Keratinocyte (primary cell): Measurements from ENCODE around the gene SHC3. TPM values are rescaled to one million over a fixed set of nuclear protein-coding genes. Genes with fewer than 3 reads are reported as not detected.

Experiments used
- DNase-seq: peaks from one replicate; pipeline ENCODE4 v3.0.0-alpha.2; 2011; ENCODE audit warnings: low read depth, missing footprints, low spot score
- FAIRE-seq: peaks from 2 replicates; lab custom pipeline; 2011; peaks lifted over from hg19 to GRCh38; lab: Jason Lieb, UNC
- H2AFZ ChIP-seq: 2 replicates; pipeline ENCODE4 v1.6.0; 2012; ENCODE audit warnings: low read length, control low read depth, inconsistent platforms; ENCODE audit not compliant: control insufficient read depth
- H3K27ac ChIP-seq: 2 replicates; pipeline ENCODE4 v1.5.1; 2011; ENCODE audit warnings: low read length; ENCODE audit not compliant: control insufficient read depth, insufficient read depth
- H3K27me3 ChIP-seq: 3 replicates; pipeline ENCODE4 v1.6.0; 2011; ENCODE audit warnings: low read length; ENCODE audit not compliant: control insufficient read depth, insufficient read depth; ENCODE audit errors: extremely low read depth
- H3K36me3 ChIP-seq, 2 experiments: 2 replicates in 1 of 2; 3 replicates in 1 of 2; pipeline ENCODE4 v1.5.1; 2011; ENCODE audit warnings: low read length in 2 of 2, mild to moderate bottlenecking in 1 of 2; ENCODE audit not compliant: control insufficient read depth in 2 of 2, insufficient read depth in 2 of 2; ENCODE audit errors: extremely low read depth in 1 of 2
- H3K4me1 ChIP-seq: 3 replicates; pipeline ENCODE4 v1.5.1; 2011; ENCODE audit warnings: low read length; ENCODE audit not compliant: control insufficient read depth, insufficient read depth; ENCODE audit errors: extremely low read depth
- H3K4me2 ChIP-seq: 3 replicates; pipeline ENCODE4 v1.6.0; 2011; ENCODE audit warnings: low read depth, low read length; ENCODE audit not compliant: control insufficient read depth, insufficient read depth; ENCODE audit errors: extremely low read depth
- H3K4me3 ChIP-seq, 3 experiments: fragments of 200-600 bp in 1 of 3; sonication (generic) in 1 of 3; 2 replicates in 2 of 3; 3 replicates in 1 of 3; pipeline ENCODE4 v1.5.1; 2011 to 2016; ENCODE audit warnings: low read length in 3 of 3, mild to moderate bottlenecking in 3 of 3, control low read depth in 2 of 3, inconsistent platforms in 1 of 3, low read depth in 1 of 3, mixed read lengths in 1 of 3, mixed run types in 1 of 3, moderate library complexity in 1 of 3; ENCODE audit not compliant: control insufficient read depth in 2 of 3, insufficient read depth in 2 of 3; ENCODE audit errors: extremely low read depth in 1 of 3
- H3K79me2 ChIP-seq: 2 replicates; pipeline ENCODE4 v1.6.0; 2012; ENCODE audit warnings: low read length; ENCODE audit not compliant: control insufficient read depth, insufficient read depth
- H3K9ac ChIP-seq: 3 replicates; pipeline ENCODE4 v1.6.0; 2011; ENCODE audit warnings: low read length; ENCODE audit not compliant: control insufficient read depth, insufficient read depth; ENCODE audit errors: extremely low read depth
- H3K9me1 ChIP-seq: 3 replicates; pipeline ENCODE4 v1.6.0; 2011; ENCODE audit warnings: low read length; ENCODE audit not compliant: control insufficient read depth, insufficient read depth; ENCODE audit errors: extremely low read depth
- H3K9me3 ChIP-seq: 2 replicates; pipeline ENCODE4 v1.5.1; 2012; ENCODE audit warnings: low read depth, low read length; ENCODE audit not compliant: control insufficient read depth
- H4K20me1 ChIP-seq: 3 replicates; pipeline ENCODE4 v1.6.0; 2011; ENCODE audit warnings: low read length; ENCODE audit not compliant: control insufficient read depth, insufficient read depth; ENCODE audit errors: extremely low read depth
- CTCF ChIP-seq, 3 experiments: IDR thresholded peaks in 1 of 3; conservative IDR thresholded peaks in 1 of 3; optimal IDR thresholded peaks in 1 of 3; 2 replicates in 2 of 3; 3 replicates in 1 of 3; pipeline versions ENCODE3 to v1.5.1; 2011; ENCODE audit warnings: low read length in 3 of 3, mild to moderate bottlenecking in 3 of 3, moderate library complexity in 2 of 3, control low read depth in 1 of 3, inconsistent platforms in 1 of 3; ENCODE audit not compliant: insufficient read depth in 2 of 3; ENCODE audit errors: extremely low read depth in 1 of 3
- EZH2 ChIP-seq: IDR thresholded peaks from one replicate; pipeline ENCODE4 v1.6.1; 2012; ENCODE audit warnings: inconsistent platforms, mild to moderate bottlenecking, low read length, moderate library complexity
- dilution Hi-C: fragments of 300-500 bp; cut with MboI; formaldehyde crosslinking; loops from one replicate; pipeline ENCODE4 v1.7.0; 2020; ENCODE audit warnings: low sequenced_read_pairs; ENCODE audit not compliant: extremely low pct_ligation_motif_present
- polyA plus RNA-seq, 5 experiments: library from polyadenylated mRNA; depleted of rRNA in 3 of 5; stranded (reverse) in 3 of 5; stranded (forward) in 1 of 5; unstranded in 1 of 5; fragments of >200 nt; gene quantifications; 1 replicate in 1 of 5; 2 replicates in 3 of 5; 3 replicates in 1 of 5; pipeline versions ENCODE4 v1.2.1 to v1.2.3, GENCODE V29; 2011 to 2012; ENCODE audit warnings: missing spikeins in 2 of 5, low read depth in 1 of 5, low replicate concordance in 1 of 5

Gene SHC3
- polyA plus RNA-seq, 1 donor (not counting 4 experiments of a cell fraction or from before 2014, with no cell fraction given): 0.03 TPM

GRCh38 chr9:89037346-89037745 lies 141.3 kb downstream of the SHC3 start:
- Histone ChIP-seq H3K4me1 (peaks cover 15% of the 10 kb centered on the region), H3K27me3 (no peaks in the 10 kb centered on the region), H3K9ac (no peak overlapping the region), H3K36me3 (no peaks in the 10 kb centered on the region), H3K9me3 (no peaks in the 10 kb centered on the region), H3K4me3 (no peak overlapping the region), H4K20me1 (no peaks in the 10 kb centered on the region), H3K27ac (no peak overlapping the region), H3K9me1 (peaks cover 2% of the 10 kb centered on the region), H3K79me2 (no peaks in the 10 kb centered on the region), H2AFZ (no peak overlapping the region), H3K4me2 (no peak overlapping the region)
- dilution Hi-C loops: no loop called here
- FAIRE-seq: no peak
- no peak for TF ChIP-seq CTCF (optimal IDR thresholded peaks at IDR 0.05 in 1 of 3, IDR thresholded peaks at IDR 0.05 in 1 of 3, conservative IDR thresholded peaks at IDR 0.05 in 1 of 3; ENCODE audit: extremely low read depth in 1 of 3, insufficient read depth in 2 of 3, low read length in 3 of 3)
- TF ChIP-seq EZH2: no peak
- DNase-seq: no peak

DNA sequence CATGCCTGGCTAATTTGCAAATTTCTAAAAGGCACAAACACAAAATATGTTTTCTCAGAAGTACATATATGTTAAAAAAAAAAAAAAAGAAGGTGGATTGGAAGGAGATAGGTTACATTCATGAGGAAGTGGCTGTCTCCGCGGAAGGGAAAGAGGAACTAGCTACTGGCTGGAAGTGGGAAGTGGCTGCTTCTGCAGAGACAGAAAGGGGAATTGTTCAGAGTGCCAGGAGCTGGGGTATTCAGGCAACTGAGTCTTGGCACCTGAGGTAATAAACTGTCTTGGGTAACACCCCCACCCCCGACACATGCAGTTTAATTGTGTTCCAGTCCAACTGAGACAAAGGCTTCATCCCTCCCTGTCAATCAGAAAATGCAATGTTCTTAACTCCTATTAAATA lies 141.7 kb downstream of the SHC3 start:
- H3K27me3 ChIP-seq: no peaks in the 10 kb centered on the region
- H3K36me3 ChIP-seq: no peaks in the 10 kb centered on the region
- FAIRE-seq (no peak), DNase-seq (no peak)
- dilution Hi-C loops: no loop called here
- H3K9me1 ChIP-seq: peaks cover 2% of the 10 kb centered on the region
- no peak overlapping the region for H2AFZ ChIP-seq
- TF ChIP-seq EZH2 (no peak), CTCF (optimal IDR thresholded peaks at IDR 0.05 in 1 of 3, IDR thresholded peaks at IDR 0.05 in 1 of 3, conservative IDR thresholded peaks at IDR 0.05 in 1 of 3; ENCODE audit: extremely low read depth in 1 of 3, insufficient read depth in 2 of 3, low read length in 3 of 3) (no peak)
- no peak overlapping the region for H3K27ac ChIP-seq
- H3K9me3 ChIP-seq: no peaks in the 10 kb centered on the region
- H3K4me2 ChIP-seq: no peak overlapping the region
- H3K79me2 ChIP-seq: no peaks in the 10 kb centered on the region
- peaks cover 15% of the 10 kb centered on the region for H3K4me1 ChIP-seq
- H3K4me3 ChIP-seq: no peak overlapping the region
- H3K9ac ChIP-seq: no peak overlapping the region
- no peaks in the 10 kb centered on the region for H4K20me1 ChIP-seq
